SK-N-SH (cell line): ENCODE data around the gene TCF25. TPM values are rescaled to one million over a fixed set of nuclear protein-coding genes. Genes with fewer than 3 reads are reported as not detected.

ENCODE experiments used
- CTCF ChIA-PET: fragments of 300-600, 350-600 bp; formaldehyde crosslinking; extraction: SDS; loops from one replicate; lab custom pipeline; 2021; lab: Yijun Ruan, JAX
- POLR2A ChIA-PET: fragments of 350-600 bp; sonication (Branson Sonifier 250); formaldehyde crosslinking; extraction: SDS; loops from one replicate; lab custom pipeline; 2020; ENCODE audit warnings: antibody characterized with exemption, inconsistent platforms; lab: Yijun Ruan, JAX
- DNase-seq: peaks from one replicate; pipeline ENCODE4 v3.0.0; 2012
- H2AFZ ChIP-seq: fragments of 200-600 bp; sonication (generic); 2 replicates; pipeline ENCODE4 v1.8.1; 2016; ENCODE audit warnings: antibody characterized with exemption, mild to moderate bottlenecking, low read depth
- H3F3A ChIP-seq: fragments of 200-600 bp; sonication (generic); replicated peaks from 2 replicates; pipeline ENCODE3; 2016; ENCODE audit warnings: antibody characterized with exemption, mild to moderate bottlenecking; ENCODE audit not compliant: insufficient read depth
- H3K27ac ChIP-seq, 2 experiments: fragments of 200-500 bp in 1 of 2; fragments of 200-600 bp in 1 of 2; sonication (Bioruptor generic) in 1 of 2; sonication (generic), shearing (Covaris generic) in 1 of 2; 2 replicates each; pipeline versions ENCODE4 v1.5.1 to v1.6.1; 2014 to 2016; ENCODE audit warnings: low read depth in 2 of 2, inconsistent platforms in 1 of 2, low read length in 1 of 2, mild to moderate bottlenecking in 1 of 2, mixed read lengths in 1 of 2
- H3K27me3 ChIP-seq: fragments of 200-600 bp; sonication (generic), shearing (Covaris generic); 2 replicates; pipeline ENCODE4 v1.6.1; 2016; ENCODE audit warnings: mixed run types; ENCODE audit not compliant: insufficient read depth
- H3K36me3 ChIP-seq, 2 experiments: fragments of 200-500 bp in 1 of 2; fragments of 200-600 bp in 1 of 2; sonication (Bioruptor generic) in 1 of 2; sonication (generic) in 1 of 2; replicated peaks in 1 of 2; 2 replicates each; pipeline versions ENCODE3 to v1.5.1; 2014 to 2016; ENCODE audit warnings: low read length in 1 of 2, mild to moderate bottlenecking in 1 of 2; ENCODE audit not compliant: insufficient read depth in 2 of 2, control insufficient read depth in 1 of 2
- H3K4me1 ChIP-seq, 2 experiments: fragments of 200-500 bp in 1 of 2; fragments of 200-600 bp in 1 of 2; sonication (Bioruptor generic) in 1 of 2; sonication (generic), shearing (Covaris generic) in 1 of 2; 2 replicates each; pipeline versions ENCODE4 v1.5.1 to v1.6.1; 2014 to 2016; ENCODE audit warnings: low read depth in 1 of 2, low read length in 1 of 2, mixed run types in 1 of 2; ENCODE audit not compliant: insufficient read depth in 2 of 2, control insufficient read depth in 1 of 2
- H3K4me2 ChIP-seq: fragments of 200-600 bp; sonication (generic), shearing (Covaris generic); 2 replicates; pipeline ENCODE4 v1.6.1; 2017; ENCODE audit warnings: mixed run types
- H3K4me3 ChIP-seq, 2 experiments: fragments of 200-500 bp in 1 of 2; fragments of 200-600 bp in 1 of 2; sonication (Bioruptor generic) in 1 of 2; sonication (generic), shearing (Covaris generic) in 1 of 2; 2 replicates each; pipeline versions ENCODE4 v1.5.1 to v1.8.1; 2014 to 2016; ENCODE audit warnings: low read depth in 2 of 2, inconsistent platforms in 1 of 2, low read length in 1 of 2, mild to moderate bottlenecking in 1 of 2, mixed read lengths in 1 of 2, moderate library complexity in 1 of 2
- H3K79me2 ChIP-seq: fragments of 200-600 bp; sonication (generic); 2 replicates; pipeline ENCODE4 v1.8.1; 2017; ENCODE audit warnings: mild to moderate bottlenecking; ENCODE audit not compliant: insufficient read depth
- H3K9ac ChIP-seq: fragments of 200-600 bp; sonication (generic); 2 replicates; pipeline ENCODE4 v1.6.1; 2017; ENCODE audit warnings: mixed run types
- H3K9me2 ChIP-seq: fragments of 200-600 bp; sonication (generic); 2 replicates; pipeline ENCODE4 v1.6.1; 2017; ENCODE audit warnings: mixed run types
- H3K9me3 ChIP-seq: fragments of 200-600 bp; sonication (generic); 2 replicates; pipeline ENCODE4 v1.6.1; 2017; ENCODE audit warnings: mixed run types, mild to moderate bottlenecking, moderate library complexity
- H4K20me1 ChIP-seq: fragments of 200-600 bp; sonication (generic); 2 replicates; pipeline ENCODE4 v1.6.1; 2017; ENCODE audit warnings: mild to moderate bottlenecking, mixed run types; ENCODE audit not compliant: insufficient read depth
- EP300 ChIP-seq, 2 experiments: IDR thresholded peaks; 2 replicates each; pipeline versions ENCODE4 v1.4.0 to v1.6.1; 2012; ENCODE audit warnings: borderline replicate concordance in 1 of 2, low read depth in 1 of 2, low read length in 1 of 2
- EZH2phosphoT487 ChIP-seq: fragments of 200-600 bp; sonication (generic); IDR thresholded peaks from 2 replicates; pipeline ENCODE4 v1.6.1; 2017; ENCODE audit warnings: low read depth, mixed run types, mild to moderate bottlenecking, antibody characterized with exemption, moderate library complexity, borderline replicate concordance
- FOXJ3 ChIP-seq: sonication (generic); formaldehyde crosslinking; IDR thresholded peaks from 2 replicates; pipeline ENCODE4 v1.5.1; 2020; ENCODE audit warnings: mild to moderate bottlenecking, missing genetic modification reagents
- FOXM1 ChIP-seq: IDR thresholded peaks from 2 replicates; pipeline ENCODE4 v1.4.0; 2012; ENCODE audit warnings: low read depth, mild to moderate bottlenecking
- GATA2 ChIP-seq: sonication (generic); formaldehyde crosslinking; IDR thresholded peaks from 2 replicates; pipeline ENCODE4 v1.5.0; 2020; ENCODE audit warnings: mild to moderate bottlenecking, missing genetic modification reagents
- IRF3 ChIP-seq: fragments of 150-350 bp; IDR thresholded peaks from 2 replicates; pipeline ENCODE4 v1.6.1; 2016; ENCODE audit warnings: mild to moderate bottlenecking, low read depth, low read length
- MEF2A ChIP-seq: IDR thresholded peaks from 2 replicates; pipeline ENCODE4 v1.4.0; 2012; ENCODE audit warnings: low read depth, borderline replicate concordance
- MXI1 ChIP-seq: IDR thresholded peaks from 2 replicates; pipeline ENCODE4 v1.6.1; 2012; ENCODE audit warnings: mild to moderate bottlenecking, low read depth, low read length, improper control_type of control experiment
- NFIC ChIP-seq: IDR thresholded peaks from 2 replicates; pipeline ENCODE4 v1.4.0; 2012; ENCODE audit warnings: borderline replicate concordance
- POLR2AphosphoS5 ChIP-seq: IDR thresholded peaks from 2 replicates; pipeline ENCODE4 v1.6.1; 2012; ENCODE audit warnings: low read depth, low read length
- RCOR1 ChIP-seq: fragments of 150-350 bp; IDR thresholded peaks from 2 replicates; pipeline ENCODE4 v1.6.1; 2017; ENCODE audit warnings: antibody characterized with exemption, low read length
- RFX5 ChIP-seq: IDR thresholded peaks from 2 replicates; pipeline ENCODE4 v1.6.1; 2012; ENCODE audit warnings: mild to moderate bottlenecking, improper control_type of control experiment, low read length
- RXRA ChIP-seq: IDR thresholded peaks from 2 replicates; pipeline ENCODE4 v1.4.0; 2012; ENCODE audit warnings: low read depth, mild to moderate bottlenecking, borderline replicate concordance
- SIN3A ChIP-seq: IDR thresholded peaks from 2 replicates; pipeline ENCODE4 v1.6.1; 2012; ENCODE audit warnings: low read depth, mild to moderate bottlenecking, low read length, moderate library complexity, borderline replicate concordance
- TCF12 ChIP-seq: IDR thresholded peaks from 2 replicates; pipeline ENCODE4 v1.4.0; 2012
- TEAD4 ChIP-seq: IDR thresholded peaks from 2 replicates; pipeline ENCODE4 v1.4.0; 2012; ENCODE audit warnings: mild to moderate bottlenecking, borderline replicate concordance; ENCODE audit not compliant: insufficient read depth
- USF2 ChIP-seq: fragments of 150-350 bp; IDR thresholded peaks from 2 replicates; pipeline ENCODE4 v1.6.1; 2017; ENCODE audit warnings: antibody characterized with exemption, low read length, low read depth, borderline replicate concordance
- YY1 ChIP-seq: IDR thresholded peaks from 2 replicates; pipeline ENCODE4 v1.4.0; 2012; ENCODE audit warnings: low read depth, mild to moderate bottlenecking
- ZBTB33 ChIP-seq: IDR thresholded peaks from 2 replicates; pipeline ENCODE4 v1.4.0; 2012; ENCODE audit warnings: low read depth, borderline replicate concordance
- WGBS: methylation state at CpG from one replicate; pipeline ENCODE4 v1.1.6; 2017; ENCODE audit warnings: low lambda C conversion rate; 5-methylcytosine and 5-hydroxymethylcytosine counted together
- polyA plus RNA-seq, 3 experiments: library from polyadenylated mRNA; depleted of rRNA; stranded (reverse); fragments of >200 nt; gene quantifications; 2 replicates each; pipeline ENCODE4 v1.2.3, GENCODE V29; 2012
- TF ChIP-seq, protein P1 (sequence below): IDR thresholded peaks from 2 replicates; pipeline ENCODE4; 2012
- TF ChIP-seq, protein P2 (sequence below): IDR thresholded peaks from 2 replicates; pipeline ENCODE4 v1.4.0; 2012; ENCODE audit warnings: low read depth, borderline replicate concordance

The TCF25 gene
- polyA plus RNA-seq, 1 of the 3 experiments (the other 2 are of a cell fraction) = 208 TPM

DNA sequence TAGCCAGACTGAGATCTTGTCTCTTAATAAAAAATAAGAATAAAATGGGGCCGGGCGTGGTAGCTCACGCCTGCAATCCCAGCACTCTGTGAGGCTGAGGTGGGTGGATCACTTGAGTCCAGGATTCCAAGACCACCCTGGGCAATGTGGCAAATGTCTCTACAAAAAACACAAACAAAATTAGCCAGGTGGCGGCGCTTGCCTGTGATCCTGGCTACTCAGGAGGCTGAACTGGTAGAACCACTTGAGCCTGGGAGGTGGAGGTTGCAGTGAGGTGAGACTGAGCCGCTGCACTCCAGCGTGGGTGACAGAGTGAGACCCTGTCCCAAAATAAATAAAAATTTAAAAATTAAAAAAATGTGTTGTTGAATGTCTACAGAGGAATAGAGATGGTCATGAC is 72.3 kb downstream of the TCF25 start:
- Histone ChIP-seq H3F3A (no peaks in the 10 kb centered on the region), H3K79me2 (peaks cover 9% of the 10 kb centered on the region; the same call in 1 of the 2 replicates), H3K4me3 (no peak overlapping the region), H3K27me3 (no peaks in the 10 kb centered on the region), H4K20me1 (no peaks in the 10 kb centered on the region), H3K36me3 (no peaks in the 10 kb centered on the region), H3K4me1 (peaks cover 0 to 13% of the 10 kb centered on the region in 2 experiments; a peak in 1 of 4 replicates), H3K27ac (no peak overlapping the region), H3K4me2 (no peak overlapping the region), H3K9me2 (no peaks in the 10 kb centered on the region), H3K9ac (no peak overlapping the region)
- POLR2A ChIA-PET = no interaction called here
- DNase-seq = no peak
- CTCF ChIA-PET = no interaction called here
- WGBS = 77% methylated on average over 7 of the region's 7 CpGs
- TF ChIP-seq, protein P1, sequence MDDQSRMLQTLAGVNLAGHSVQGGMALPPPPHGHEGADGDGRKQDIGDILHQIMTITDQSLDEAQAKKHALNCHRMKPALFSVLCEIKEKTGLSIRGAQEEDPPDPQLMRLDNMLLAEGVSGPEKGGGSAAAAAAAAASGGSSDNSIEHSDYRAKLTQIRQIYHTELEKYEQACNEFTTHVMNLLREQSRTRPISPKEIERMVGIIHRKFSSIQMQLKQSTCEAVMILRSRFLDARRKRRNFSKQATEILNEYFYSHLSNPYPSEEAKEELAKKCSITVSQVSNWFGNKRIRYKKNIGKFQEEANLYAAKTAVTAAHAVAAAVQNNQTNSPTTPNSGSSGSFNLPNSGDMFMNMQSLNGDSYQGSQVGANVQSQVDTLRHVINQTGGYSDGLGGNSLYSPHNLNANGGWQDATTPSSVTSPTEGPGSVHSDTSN = no peak
- TF ChIP-seq GATA2 (CRISPR knock-in tag) = no peak
- no peak for TF ChIP-seq RCOR1
- TF ChIP-seq YY1 = no peak
- TF ChIP-seq RXRA = no peak
- no peak for TF ChIP-seq MEF2A
- no peak for TF ChIP-seq ZBTB33
- no peak for TF ChIP-seq MXI1
- TF ChIP-seq POLR2AphosphoS5 = no peak
- no peak for TF ChIP-seq TEAD4
- no peak for TF ChIP-seq USF2
- TF ChIP-seq EP300 (IDR thresholded peaks at IDR 0.05; ENCODE audit: borderline replicate concordance in 1 of 2, low read depth in 1 of 2, low read length in 1 of 2) = no peak
- TF ChIP-seq, all 33 proteins: peak for 0
- no peaks in the 10 kb centered on the region for H3K9me3 ChIP-seq
- no peak overlapping the region for H2AFZ ChIP-seq

DNA sequence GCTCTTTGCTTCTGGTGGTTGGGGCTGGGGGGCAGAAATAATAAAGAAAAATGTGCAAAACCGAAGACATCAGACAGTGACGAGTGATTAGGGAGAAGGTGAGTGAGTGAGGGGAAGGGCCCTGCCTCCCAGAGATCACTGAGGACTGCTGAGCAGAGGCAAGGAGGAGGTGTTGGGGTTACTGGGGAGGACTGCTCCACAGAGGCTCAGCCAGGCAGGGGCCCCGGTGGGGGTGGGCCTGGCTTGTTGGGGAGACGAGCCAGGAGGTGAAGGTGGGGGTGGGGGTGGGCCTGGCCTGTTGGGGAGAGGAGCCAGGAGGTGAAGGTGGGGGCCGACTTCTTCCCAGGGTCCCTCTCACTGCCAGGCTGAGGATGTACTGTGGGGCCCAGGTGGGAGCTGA is 73.1 kb downstream of the TCF25 start:
- Histone ChIP-seq H3K4me2 (no peak overlapping the region), H4K20me1 (0 out of 2 replicates have a peak, but pooled peaks cover 3% of the 10 kb centered on the region), H3K27me3 (no peaks in the 10 kb centered on the region), H3K4me3 (no peak overlapping the region), H3K36me3 (no peaks in the 10 kb centered on the region), H3K9ac (no peak overlapping the region), H3K9me3 (no peaks in the 10 kb centered on the region), H3K27ac (no peak overlapping the region), H3F3A (no peaks in the 10 kb centered on the region), H2AFZ (no peak overlapping the region), H3K79me2 (peaks cover 12% of the 10 kb centered on the region; the same call in 1 of the 2 replicates), H3K4me1 (peaks cover 0 to 13% of the 10 kb centered on the region in 2 experiments; a peak in 1 of 4 replicates), H3K9me2 (no peaks in the 10 kb centered on the region)
- ChIA-PET CTCF (no interaction called here), POLR2A (no interaction called here)
- DNase-seq = no peak
- no peak for TF ChIP-seq POLR2AphosphoS5
- no peak for TF ChIP-seq RXRA
- no peak for TF ChIP-seq EZH2phosphoT487
- TF ChIP-seq MEF2A = no peak
- TF ChIP-seq FOXM1 = no peak
- no peak for TF ChIP-seq RCOR1
- TF ChIP-seq GATA2 (CRISPR knock-in tag) = no peak
- no peak for TF ChIP-seq NFIC
- TF ChIP-seq TCF12 = no peak
- no peak for TF ChIP-seq RFX5
- no peak for TF ChIP-seq IRF3
- TF ChIP-seq, protein P2, sequence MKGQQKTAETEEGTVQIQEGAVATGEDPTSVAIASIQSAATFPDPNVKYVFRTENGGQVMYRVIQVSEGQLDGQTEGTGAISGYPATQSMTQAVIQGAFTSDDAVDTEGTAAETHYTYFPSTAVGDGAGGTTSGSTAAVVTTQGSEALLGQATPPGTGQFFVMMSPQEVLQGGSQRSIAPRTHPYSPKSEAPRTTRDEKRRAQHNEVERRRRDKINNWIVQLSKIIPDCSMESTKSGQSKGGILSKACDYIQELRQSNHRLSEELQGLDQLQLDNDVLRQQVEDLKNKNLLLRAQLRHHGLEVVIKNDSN = no peak
- TF ChIP-seq, protein P1 = no peak
- no peak for TF ChIP-seq SIN3A
- TF ChIP-seq FOXJ3 (CRISPR knock-in tag) = no peak
- WGBS = 70% methylated on average over 5 of the region's 5 CpGs
